Stimulated activated CD4-positive, alpha-beta T cell treated with anti-CD3 and anti-CD28 coated beads, Interleukin-15, amount 100 ng/mL, for 1 hour (primary cell): Measurements from ENCODE around the gene WTAP.
"Not testable (repeated sequence)": the region's sequence is repeated elsewhere in the genome, so short reads cannot be mapped to it uniquely, and the experiment has no call there.

Source experiments
- DNase-seq, 2 donors: peaks; one replicate each; pipeline ENCODE4 v3.0.0-alpha.2; 2020; ENCODE audit warnings: low read depth in 1 of 2, low spot score in 1 of 2

Gene WTAP

GRCh38 chr6:159727717-159728445 lies 575 bp downstream of the WTAP start:
- no peak for DNase-seq

DNA sequence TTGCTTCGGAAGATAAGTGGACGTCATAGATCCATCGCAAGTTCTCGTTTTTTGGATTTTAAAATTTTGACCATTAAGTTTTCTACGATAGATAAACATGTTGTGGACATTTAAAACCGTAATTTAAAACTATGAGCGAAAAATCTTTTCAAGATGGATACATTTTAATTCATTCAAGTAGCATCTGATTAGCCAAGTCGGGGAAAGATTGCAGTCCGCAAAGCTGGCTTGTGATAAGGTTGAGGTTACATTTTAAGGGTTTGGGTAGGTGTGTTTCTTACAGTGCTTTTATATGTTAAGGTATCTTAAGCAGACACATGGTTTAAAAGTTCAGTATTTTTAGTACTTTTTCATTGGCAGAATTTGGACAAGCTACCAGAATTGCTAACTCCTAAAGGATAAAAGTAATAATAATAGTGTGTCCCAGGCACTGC lies 1.2 kb downstream of the WTAP start:
- DNase-seq: no peak

- no peak for DNase-seq
Measured at GRCh38 chr6:159729598-159730331, 2.5 kb downstream of the WTAP start.

DNA sequence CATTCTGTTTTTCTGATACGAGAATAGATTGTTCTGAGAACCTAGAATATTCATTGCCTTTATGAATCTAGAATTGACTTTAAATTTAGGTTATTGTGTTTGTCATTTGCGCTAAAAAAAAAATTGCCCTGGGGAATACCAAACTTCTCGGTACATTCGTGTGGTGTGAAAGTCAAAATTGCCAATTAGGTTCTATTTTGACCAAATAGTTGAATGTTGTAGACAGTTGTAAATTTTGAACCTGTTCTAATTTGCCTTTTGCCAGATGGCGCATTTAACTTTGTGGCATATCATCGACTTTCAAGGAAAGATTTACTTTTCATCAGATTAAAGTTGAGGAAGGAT lies 3.0 kb downstream of the WTAP start:
- DNase-seq: no peak

DNA sequence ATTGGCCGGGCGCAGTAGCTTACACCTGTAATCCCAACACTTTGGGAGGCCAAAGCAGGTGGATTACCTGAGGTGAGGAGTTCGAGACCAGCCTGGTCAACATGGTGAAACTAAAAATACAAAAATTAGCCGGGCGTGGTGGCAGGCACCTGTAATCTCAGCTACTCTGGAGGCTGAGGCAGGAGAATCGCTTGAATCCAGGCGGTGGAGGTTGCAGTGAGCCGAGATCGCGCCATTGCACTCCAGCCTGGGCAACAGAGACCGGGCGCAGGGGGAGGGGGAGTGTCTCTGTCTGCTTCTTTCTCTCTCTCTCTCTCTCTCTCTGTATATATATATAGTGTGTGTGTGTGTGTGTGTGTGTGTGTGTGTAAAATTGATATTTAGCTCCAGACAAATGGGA lies 5.2 kb downstream of the WTAP start:
- DNase-seq: not testable (repeated sequence)

DNA sequence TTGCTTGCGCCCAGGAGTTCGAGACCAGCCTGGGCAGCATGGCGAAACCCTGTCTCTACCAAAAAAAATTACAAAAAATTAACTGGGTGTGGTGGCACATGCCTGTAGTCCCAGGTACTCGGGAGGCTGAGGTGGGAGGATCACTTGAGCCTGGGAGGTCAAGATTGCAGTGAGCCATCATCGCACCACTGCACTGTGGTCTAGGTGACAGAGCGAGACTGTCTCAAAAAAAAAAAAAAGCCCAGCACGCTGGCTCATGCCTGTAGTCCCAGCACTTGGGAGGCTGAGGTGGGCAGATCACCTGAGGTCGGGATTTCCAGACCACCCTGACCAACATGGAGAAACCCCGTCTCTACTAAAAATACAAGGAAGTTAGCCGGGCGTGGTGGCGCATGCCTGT lies 6.1 kb downstream of the WTAP start:
- DNase-seq: not testable (repeated sequence)

- no peak for DNase-seq
Measured at GRCh38 chr6:159736908-159737307, 9.6 kb downstream of the WTAP start.

DNA sequence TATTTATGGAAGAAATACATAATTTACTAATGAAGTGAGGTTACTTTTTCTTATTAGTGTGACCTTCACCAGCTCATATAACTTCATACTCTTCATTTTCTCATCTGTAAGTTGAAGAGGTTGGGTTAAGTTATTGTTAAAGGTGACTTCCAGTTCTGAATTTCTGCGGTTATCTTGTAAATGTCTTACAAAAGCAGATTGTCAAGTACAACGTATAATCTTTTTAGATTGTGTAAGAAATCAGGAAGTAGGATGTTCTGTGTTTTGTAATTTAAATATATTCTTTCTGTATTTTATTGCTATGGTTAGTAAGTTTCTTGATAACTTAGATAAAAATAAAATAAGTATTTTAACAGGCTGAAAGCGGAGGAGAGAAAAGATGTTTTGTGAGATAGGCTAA lies 12.0 kb downstream of the WTAP start:
- no peak for DNase-seq

GRCh38 chr6:159742165-159742564 lies 14.9 kb downstream of the WTAP start:
- no peak for DNase-seq

DNA sequence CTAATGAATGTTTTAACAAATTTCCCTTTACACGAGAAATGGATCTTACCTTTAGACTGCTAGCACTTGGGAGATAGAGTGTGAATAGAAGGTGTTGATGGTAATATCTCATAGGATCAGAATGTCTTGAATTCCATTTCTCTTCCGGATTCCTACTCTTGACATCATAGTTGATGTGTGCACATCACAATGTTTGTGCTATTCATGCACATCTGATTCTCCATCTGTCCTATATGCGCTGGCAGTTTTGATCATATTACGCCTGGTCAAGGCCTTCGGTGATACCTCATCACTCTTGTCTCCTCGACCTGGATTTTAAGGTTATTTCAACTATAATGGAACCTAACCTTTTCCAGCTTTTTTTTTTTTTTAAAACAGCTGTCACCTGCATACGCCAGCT lies 17.8 kb downstream of the WTAP start:
- DNase-seq: no peak

DNA sequence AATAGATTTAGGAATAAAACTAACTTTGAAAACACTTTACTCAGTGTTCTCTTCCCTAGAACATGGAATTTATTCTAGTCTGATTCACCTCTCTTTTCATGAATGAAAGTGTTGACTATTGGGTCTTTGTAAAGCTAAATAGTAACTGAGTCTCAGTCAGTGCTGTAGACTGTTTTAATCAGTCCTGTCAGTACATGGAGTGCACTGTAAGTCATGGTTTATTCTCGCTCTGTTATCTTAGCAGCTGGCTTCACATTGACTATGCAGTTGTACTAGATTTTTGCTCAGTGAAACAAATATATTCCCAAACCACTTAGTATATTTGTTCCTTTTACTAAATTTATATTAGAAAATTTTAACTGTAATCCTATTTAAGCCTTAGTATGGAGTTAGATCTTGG lies 19.5 kb downstream of the WTAP start:
- no peak for DNase-seq

- DNase-seq: not testable (repeated sequence)
Measured at GRCh38 chr6:159748127-159748526, 20.8 kb downstream of the WTAP start.

DNA sequence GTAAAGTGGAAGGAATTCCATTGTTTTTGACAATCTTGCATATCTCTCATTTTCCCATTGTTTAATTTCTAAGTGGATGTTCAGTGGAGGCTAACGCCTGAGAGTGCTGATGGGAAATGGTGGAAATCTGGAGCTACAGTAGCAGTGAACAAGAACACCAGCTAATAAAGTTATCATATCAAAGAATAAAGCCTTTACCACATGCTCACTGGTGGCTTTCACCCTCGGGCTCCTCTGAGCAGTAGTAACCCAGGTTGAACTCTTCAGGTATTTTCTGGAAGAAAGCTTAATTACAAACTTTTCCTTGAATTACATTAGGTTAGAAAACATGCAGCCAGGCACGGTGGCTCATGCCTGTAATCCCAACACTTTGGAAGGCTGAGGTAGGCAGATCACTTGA lies 24.1 kb downstream of the WTAP start:
- no peak for DNase-seq

- no peak for DNase-seq
Measured at GRCh38 chr6:159753081-159753872, 26.0 kb downstream of the WTAP start.

- no peak for DNase-seq
Measured at GRCh38 chr6:159754401-159754800, 27.1 kb downstream of the WTAP start.

GRCh38 chr6:159754959-159755914 lies 27.9 kb downstream of the WTAP start:
- no peak for DNase-seq

GRCh38 chr6:159756508-159756907 lies 29.2 kb downstream of the WTAP start:
- DNase-seq: no peak

DNA sequence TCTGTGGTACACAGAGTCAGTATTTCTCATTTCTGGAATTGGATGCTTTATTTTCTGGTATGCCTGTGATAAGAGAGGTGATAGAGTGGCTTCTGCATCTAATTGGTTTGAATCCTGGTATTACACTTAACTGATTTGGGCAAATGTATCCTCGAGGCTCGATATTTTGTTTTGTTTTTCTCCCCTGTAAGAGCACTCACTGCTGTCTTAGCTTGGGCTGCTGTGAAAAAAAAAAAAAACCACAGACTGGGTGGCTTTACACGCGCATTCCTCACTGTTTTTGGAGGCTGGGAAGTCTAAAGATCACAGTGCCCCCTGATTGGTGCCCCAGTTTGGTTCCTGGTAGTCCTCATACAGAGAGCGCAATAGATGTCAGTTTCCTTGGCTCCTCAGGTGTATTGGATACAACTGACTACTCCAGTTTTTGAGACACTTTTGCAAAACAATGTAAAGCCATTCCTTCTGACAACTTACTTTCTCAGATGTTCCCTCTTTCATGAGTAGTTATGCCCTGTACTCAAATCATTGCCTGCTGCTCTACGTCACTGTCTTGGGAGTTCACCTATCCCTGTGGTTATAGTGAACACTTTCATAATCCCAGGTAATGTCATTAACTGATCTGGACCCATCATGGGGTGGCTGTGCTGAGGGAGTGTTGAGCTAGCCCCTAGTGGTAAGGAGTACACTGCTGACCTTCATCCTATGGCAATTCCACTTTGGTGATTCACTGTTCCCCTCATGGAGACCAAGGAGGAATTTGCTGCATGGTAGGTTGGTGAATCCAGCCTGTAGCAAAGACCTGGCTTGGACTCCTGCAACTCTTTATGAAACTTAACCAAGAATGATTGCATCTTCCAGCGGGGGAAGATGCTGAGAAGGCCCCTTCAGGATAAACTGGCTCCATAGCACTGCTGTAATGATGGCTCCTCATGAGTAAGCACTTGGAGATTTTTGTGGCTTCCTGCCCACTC lies 31.0 kb downstream of the WTAP start:
- no peak for DNase-seq

DNA sequence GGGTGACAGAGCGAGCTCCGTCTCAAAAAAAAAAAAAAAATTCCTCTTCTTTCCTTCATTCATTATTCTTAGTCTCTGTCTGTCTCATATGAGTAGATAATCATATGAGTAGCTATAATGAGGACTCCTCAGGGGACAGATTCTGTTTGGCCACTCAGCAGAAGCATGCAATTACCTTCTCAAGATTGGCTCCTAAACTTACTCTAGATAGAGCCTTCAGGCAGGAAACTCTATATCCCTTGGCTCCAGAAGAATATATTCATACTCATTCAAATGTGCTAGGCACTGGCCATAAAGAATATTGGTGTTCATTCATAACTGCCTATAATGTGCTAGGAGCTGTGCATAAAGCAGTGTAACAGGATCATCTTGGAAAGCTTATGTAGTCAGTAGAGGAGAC lies 32.3 kb downstream of the WTAP start:
- DNase-seq: no peak

DNA sequence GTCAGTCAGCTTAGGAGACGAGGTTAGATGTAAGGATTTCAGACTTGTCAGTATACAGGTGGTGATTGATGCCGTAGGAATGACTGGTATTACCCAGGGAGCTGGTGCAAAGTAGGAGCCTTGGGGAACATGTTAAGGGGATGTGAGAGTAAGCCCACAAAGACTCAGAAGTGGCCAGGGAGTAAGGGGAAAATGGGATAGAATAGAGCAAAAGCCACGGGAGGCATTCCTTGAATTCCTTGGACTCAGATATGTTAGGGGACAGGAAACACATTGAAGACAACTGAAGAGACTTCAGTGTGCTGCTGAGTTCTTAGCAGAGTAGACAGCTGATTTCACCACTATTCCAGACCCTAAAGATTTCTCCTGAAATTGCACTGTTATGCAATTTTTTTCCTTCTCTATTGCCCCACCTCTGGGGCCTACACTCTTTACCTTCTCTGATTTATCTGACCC lies 33.3 kb downstream of the WTAP start:
- no peak for DNase-seq
